Smooth muscle cell (in vitro differentiated cells): ENCODE measurements around the gene SYTL3. TPM values are rescaled to one million over a fixed set of nuclear protein-coding genes. Genes with fewer than 3 reads are reported as not detected.

Experiments used
- DNase-seq: peaks from one replicate; lab custom pipeline; 2025; ENCODE audit not compliant: unreplicated experiment; lab: John Stamatoyannopoulos, UW
- H2AFZ ChIP-seq: fragments of 200-600 bp; sonication (generic); 2 replicates; pipeline ENCODE4 v1.6.0; 2016; ENCODE audit warnings: antibody characterized with exemption, low read depth, mild to moderate bottlenecking
- H3F3A ChIP-seq: fragments of 200-600 bp; sonication (generic); 2 replicates; pipeline ENCODE4 v1.6.0; 2017; ENCODE audit warnings: antibody characterized with exemption, low read depth
- H3K27ac ChIP-seq: fragments of 200-600 bp; sonication (generic); 2 replicates; pipeline ENCODE4 v1.5.1; 2016; ENCODE audit warnings: low read depth, mild to moderate bottlenecking
- H3K27me3 ChIP-seq: fragments of 200-600 bp; sonication (generic); 2 replicates; pipeline ENCODE4 v1.6.1; 2016; ENCODE audit warnings: low read depth, mild to moderate bottlenecking
- H3K36me3 ChIP-seq: fragments of 200-600 bp; sonication (generic); 2 replicates; pipeline ENCODE4 v1.5.1; 2016; ENCODE audit warnings: low read depth
- H3K4me1 ChIP-seq: fragments of 200-600 bp; sonication (generic); 2 replicates; pipeline ENCODE4 v1.5.1; 2016; ENCODE audit warnings: low read depth
- H3K4me2 ChIP-seq: fragments of 200-600 bp; sonication (generic); 2 replicates; pipeline ENCODE4 v1.6.0; 2016; ENCODE audit warnings: mild to moderate bottlenecking
- H3K4me3 ChIP-seq: fragments of 200-600 bp; sonication (generic); 2 replicates; pipeline ENCODE4 v1.5.1; 2016; ENCODE audit warnings: mild to moderate bottlenecking
- H3K79me2 ChIP-seq: fragments of 200-600 bp; sonication (generic); 2 replicates; pipeline ENCODE4 v1.6.0; 2016; ENCODE audit warnings: low read depth, mild to moderate bottlenecking
- H3K9ac ChIP-seq: fragments of 200-600 bp; sonication (generic); 2 replicates; pipeline ENCODE4 v1.6.0; 2016; ENCODE audit warnings: low read depth
- H3K9me3 ChIP-seq: fragments of 200-600 bp; sonication (generic); replicated peaks from 2 replicates; pipeline ENCODE4 v1.5.1; 2016; ENCODE audit warnings: low read depth
- H4K20me1 ChIP-seq: fragments of 200-600 bp; sonication (generic); 2 replicates; pipeline ENCODE4 v1.6.0; 2016; ENCODE audit warnings: low read depth
- WGBS: methylation state at CpG from one replicate; pipeline ENCODE4 v1.1.7; 2016; ENCODE audit warnings: low lambda C conversion rate; 5-methylcytosine and 5-hydroxymethylcytosine counted together
- polyA plus RNA-seq: library from polyadenylated mRNA; unstranded; fragments of >200 nt; fragmentation: Nextera tagmentation; extraction: Ambion mirVana; gene quantifications from 2 replicates; pipeline ENCODE4 v1.2.1, GENCODE V29; 2016
- total RNA-seq: library from RNA; depleted of rRNA; stranded (reverse); fragments of >200 nt; gene quantifications from 2 replicates; pipeline ENCODE4 v1.2.3, GENCODE V29; 2014
- TF ChIP-seq, protein P1 (sequence below): fragments of 200-600 bp; sonication (generic); IDR thresholded peaks from 2 replicates; pipeline ENCODE4 v1.5.1; 2017; ENCODE audit warnings: borderline replicate concordance, mild to moderate bottlenecking, antibody characterized with exemption; ENCODE audit not compliant: insufficient read depth, poor library complexity, severe bottlenecking

SYTL3 gene, protein sequence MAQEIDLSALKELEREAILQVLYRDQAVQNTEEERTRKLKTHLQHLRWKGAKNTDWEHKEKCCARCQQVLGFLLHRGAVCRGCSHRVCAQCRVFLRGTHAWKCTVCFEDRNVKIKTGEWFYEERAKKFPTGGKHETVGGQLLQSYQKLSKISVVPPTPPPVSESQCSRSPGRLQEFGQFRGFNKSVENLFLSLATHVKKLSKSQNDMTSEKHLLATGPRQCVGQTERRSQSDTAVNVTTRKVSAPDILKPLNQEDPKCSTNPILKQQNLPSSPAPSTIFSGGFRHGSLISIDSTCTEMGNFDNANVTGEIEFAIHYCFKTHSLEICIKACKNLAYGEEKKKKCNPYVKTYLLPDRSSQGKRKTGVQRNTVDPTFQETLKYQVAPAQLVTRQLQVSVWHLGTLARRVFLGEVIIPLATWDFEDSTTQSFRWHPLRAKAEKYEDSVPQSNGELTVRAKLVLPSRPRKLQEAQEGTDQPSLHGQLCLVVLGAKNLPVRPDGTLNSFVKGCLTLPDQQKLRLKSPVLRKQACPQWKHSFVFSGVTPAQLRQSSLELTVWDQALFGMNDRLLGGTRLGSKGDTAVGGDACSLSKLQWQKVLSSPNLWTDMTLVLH
- total RNA-seq (0.13 and 1.3 TPM in 2 replicates), polyA plus RNA-seq (1.2 and 1.3 TPM in 2 replicates)

GRCh38 chr6:158649289-158650143 is at the start of gene SYTL3:
Gene SYTL3, plus strand, starts transcription at chr6:158650054. Its CDS starts 13,215 bp downstream, at chr6:158663269.
- H3K4me1 ChIP-seq, result peaks cover 13% of the 10 kb centered on the region
- H4K20me1 ChIP-seq, result no peaks in the 10 kb centered on the region
- peak within 1 kb of the TSS; percentile 38 for H3K4me2 ChIP-seq
- no peaks in the 10 kb centered on the region for H3K79me2 ChIP-seq
- H3K4me3 ChIP-seq, result no peak within 1 kb of the TSS
- H3K9me3 ChIP-seq, result no peaks in the 10 kb centered on the region
- H3K36me3 ChIP-seq, result no peaks in the 10 kb centered on the region
- TF ChIP-seq, protein P1, sequence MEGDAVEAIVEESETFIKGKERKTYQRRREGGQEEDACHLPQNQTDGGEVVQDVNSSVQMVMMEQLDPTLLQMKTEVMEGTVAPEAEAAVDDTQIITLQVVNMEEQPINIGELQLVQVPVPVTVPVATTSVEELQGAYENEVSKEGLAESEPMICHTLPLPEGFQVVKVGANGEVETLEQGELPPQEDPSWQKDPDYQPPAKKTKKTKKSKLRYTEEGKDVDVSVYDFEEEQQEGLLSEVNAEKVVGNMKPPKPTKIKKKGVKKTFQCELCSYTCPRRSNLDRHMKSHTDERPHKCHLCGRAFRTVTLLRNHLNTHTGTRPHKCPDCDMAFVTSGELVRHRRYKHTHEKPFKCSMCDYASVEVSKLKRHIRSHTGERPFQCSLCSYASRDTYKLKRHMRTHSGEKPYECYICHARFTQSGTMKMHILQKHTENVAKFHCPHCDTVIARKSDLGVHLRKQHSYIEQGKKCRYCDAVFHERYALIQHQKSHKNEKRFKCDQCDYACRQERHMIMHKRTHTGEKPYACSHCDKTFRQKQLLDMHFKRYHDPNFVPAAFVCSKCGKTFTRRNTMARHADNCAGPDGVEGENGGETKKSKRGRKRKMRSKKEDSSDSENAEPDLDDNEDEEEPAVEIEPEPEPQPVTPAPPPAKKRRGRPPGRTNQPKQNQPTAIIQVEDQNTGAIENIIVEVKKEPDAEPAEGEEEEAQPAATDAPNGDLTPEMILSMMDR, result no peak
- H3K27me3 ChIP-seq, result no peaks in the 10 kb centered on the region
- 71% methylated on average over 15 of the region's 15 CpGs for WGBS
- H2AFZ ChIP-seq, result no peak within 1 kb of the TSS
- H3F3A ChIP-seq, result peaks cover 7% of the 10 kb centered on the region
- peak within 1 kb of the TSS; percentile 80 for H3K27ac ChIP-seq
- DNase-seq, result no peak
- peak within 1 kb of the TSS; percentile 37 for H3K9ac ChIP-seq

- Histone ChIP-seq H3K79me2 (no peaks in the 10 kb centered on the region), H3K4me3 (no peak overlapping the region), H3K9me3 (no peaks in the 10 kb centered on the region), H3K36me3 (peaks cover 7% of the 10 kb centered on the region), H2AFZ (no peak overlapping the region), H3F3A (no peaks in the 10 kb centered on the region), H3K4me1 (no peaks in the 10 kb centered on the region), H3K27me3 (no peaks in the 10 kb centered on the region), H3K4me2 (no peak overlapping the region), H4K20me1 (peaks cover 23% of the 10 kb centered on the region), H3K27ac (no peak overlapping the region), H3K9ac (no peak overlapping the region)
- no peak for DNase-seq
- WGBS, result 95% methylated on average over 15 of the region's 15 CpGs
- TF ChIP-seq, protein P1, result no peak
These were observed 46.4 kb upstream of the SYTL3 start for GRCh38 chr6:158603261-158604047.

DNA sequence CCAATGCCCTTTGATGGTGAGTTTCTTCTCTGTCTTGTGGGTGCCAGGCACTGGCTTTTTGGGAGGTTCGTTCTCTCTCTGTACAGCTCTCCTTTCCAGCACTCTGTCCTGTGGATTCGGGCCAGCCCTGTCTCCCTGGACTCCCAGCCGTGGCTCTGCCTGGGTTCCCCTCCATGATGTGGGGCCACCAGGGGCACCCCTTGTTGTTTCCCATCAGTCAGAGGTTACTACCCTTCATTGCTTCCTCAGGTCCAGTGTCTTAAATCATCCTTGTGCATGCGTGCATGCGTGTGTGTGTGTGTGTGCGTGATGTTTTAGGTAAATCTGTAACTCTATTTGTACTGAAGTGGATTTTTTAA is 45.8 kb upstream of the SYTL3 start:
- peaks cover 23% of the 10 kb centered on the region for H4K20me1 ChIP-seq
- H3K79me2 ChIP-seq, result no peaks in the 10 kb centered on the region
- no peaks in the 10 kb centered on the region for H3K9me3 ChIP-seq
- H3F3A ChIP-seq, result no peaks in the 10 kb centered on the region
- WGBS, result 96% methylated on average over 6 of the region's 6 CpGs
- H3K27ac ChIP-seq, result no peak overlapping the region
- no peaks in the 10 kb centered on the region for H3K4me1 ChIP-seq
- no peak for DNase-seq
- H2AFZ ChIP-seq, result no peak overlapping the region
- H3K27me3 ChIP-seq, result no peaks in the 10 kb centered on the region
- peaks cover 7% of the 10 kb centered on the region for H3K36me3 ChIP-seq
- TF ChIP-seq, protein P1, result no peak
- H3K9ac ChIP-seq, result no peak overlapping the region
- H3K4me2 ChIP-seq, result no peak overlapping the region
- no peak overlapping the region for H3K4me3 ChIP-seq
